Parathyroid adenoma (tissue), 2 donors: ENCODE measurements around the gene DDX54.
A peak's percentile ranks its signal among the peaks of the same experiment; 100 is the strongest.
"Not testable (repeated sequence)": the region's sequence is repeated elsewhere in the genome, so short reads cannot be mapped to it uniquely, and the experiment has no call there.

Source experiments
- H2AFZ ChIP-seq: fragments of 300-600 bp; sonication (generic); one replicate; pipeline ENCODE4 v1.7.0; 2017; ENCODE audit warnings: antibody characterized with exemption, mild to moderate bottlenecking
- H3K27ac ChIP-seq: fragments of 300-600 bp; sonication (generic); one replicate; pipeline ENCODE4 v1.7.0; 2017
- H3K27me3 ChIP-seq: fragments of 300-600 bp; sonication (generic); one replicate; pipeline ENCODE4 v1.7.0; 2017; ENCODE audit warnings: low read length; ENCODE audit not compliant: control insufficient read depth, insufficient read depth
- H3K36me3 ChIP-seq: fragments of 300-600 bp; sonication (generic); one replicate; pipeline ENCODE4 v1.7.0; 2017; ENCODE audit warnings: low read length; ENCODE audit not compliant: control insufficient read depth, insufficient read depth
- H3K4me1 ChIP-seq: fragments of 300-600 bp; sonication (generic); one replicate; pipeline ENCODE4 v1.7.0; 2017; ENCODE audit warnings: control low read depth
- H3K4me2 ChIP-seq: fragments of 300-600 bp; sonication (generic); one replicate; pipeline ENCODE4 v1.7.0; 2017; ENCODE audit warnings: low read length
- H3K4me3 ChIP-seq: fragments of 300-600 bp; sonication (generic); one replicate; pipeline ENCODE4 v1.7.0; 2017; ENCODE audit warnings: low read depth, low read length
- H3K79me2 ChIP-seq: fragments of 300-600 bp; sonication (generic); one replicate; pipeline ENCODE4 v1.7.0; 2017; ENCODE audit warnings: control low read depth
- H3K9ac ChIP-seq: fragments of 300-600 bp; sonication (generic); one replicate; pipeline ENCODE4 v1.7.0; 2017; ENCODE audit warnings: mild to moderate bottlenecking
- H3K9me3 ChIP-seq: fragments of 300-600 bp; sonication (generic); one replicate; pipeline ENCODE4 v1.7.0; 2017; ENCODE audit warnings: low read length; ENCODE audit not compliant: control insufficient read depth
- CTCF ChIP-seq: fragments of 300-600 bp; sonication (generic); IDR thresholded peaks from one replicate; pipeline ENCODE4 v1.7.0; 2017; ENCODE audit warnings: antibody characterized with exemption, mild to moderate bottlenecking
- donor health status: primary hyperparathyroidism.

Gene DDX54

DNA sequence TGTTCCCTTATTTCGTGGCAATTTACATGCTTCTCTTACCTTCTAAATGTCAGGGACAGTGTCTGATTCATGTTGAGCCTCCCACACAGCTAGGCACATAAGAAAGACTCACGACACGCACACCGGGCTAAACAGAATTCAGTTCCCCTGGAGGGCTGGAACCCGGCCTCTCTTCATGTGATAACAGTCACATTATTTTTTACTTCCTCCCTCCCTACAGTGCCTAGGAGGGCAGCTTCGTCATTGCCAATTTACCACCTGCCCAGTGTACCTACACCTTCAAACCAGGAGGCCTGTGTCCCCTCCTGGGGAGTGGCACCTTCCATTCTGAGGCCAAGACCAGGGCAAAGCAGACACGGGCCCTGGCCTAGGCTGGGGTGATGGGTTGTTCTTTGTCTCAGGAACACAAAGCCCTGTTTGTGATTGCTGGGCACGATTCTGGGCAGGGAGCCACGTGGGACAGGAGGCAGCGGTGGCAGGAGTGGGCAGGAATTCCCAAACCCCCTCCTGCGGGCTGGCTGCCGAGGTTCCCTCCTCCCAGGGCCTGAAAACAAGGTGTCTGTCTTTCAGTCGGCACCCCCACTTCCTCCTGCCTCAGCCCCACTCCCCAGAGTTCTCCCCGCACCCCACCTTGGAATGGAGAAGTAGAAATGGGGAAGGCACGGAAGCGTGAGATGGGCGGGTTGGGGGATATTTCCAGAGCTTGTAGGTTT is 42.9 kb downstream of the DDX54 start:
- Histone ChIP-seq H3K4me1 (peaks cover 59% of the 10 kb centered on the region), H2AFZ (peak overlapping the region; percentile 80), H3K27ac (peak overlapping the region; percentile 96), H3K9ac (no peak overlapping the region), H3K27me3 (no peaks in the 10 kb centered on the region), H3K4me2 (no peak overlapping the region), H3K36me3 (no peaks in the 10 kb centered on the region), H3K79me2 (no peaks in the 10 kb centered on the region), H3K4me3 (no peak overlapping the region), H3K9me3 (no peaks in the 10 kb centered on the region)
- no peak for TF ChIP-seq CTCF

DNA sequence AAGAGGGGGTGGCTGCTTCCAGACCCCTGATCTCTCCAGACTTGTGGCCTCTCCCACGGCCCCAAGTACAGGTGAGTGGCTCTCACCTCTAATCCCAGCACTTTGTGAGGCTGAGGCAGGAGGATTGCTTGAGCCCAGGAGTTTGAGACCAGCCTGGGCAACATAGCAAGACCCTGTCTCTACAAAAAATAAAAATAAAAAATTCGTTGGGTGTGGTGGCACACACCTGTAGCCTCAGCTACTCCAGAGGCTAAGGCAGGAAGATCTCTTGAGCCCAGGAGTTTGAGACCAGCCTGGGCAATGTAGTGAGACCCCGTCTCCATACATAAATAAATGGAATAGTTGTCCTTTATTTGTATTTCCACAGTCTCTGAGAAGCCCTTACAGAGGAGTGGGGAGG is 43.6 kb downstream of the DDX54 start:
- H3K36me3 ChIP-seq, H3K9ac ChIP-seq, H2AFZ ChIP-seq, H3K4me2 ChIP-seq, H3K27me3 ChIP-seq, H3K79me2 ChIP-seq, H3K4me3 ChIP-seq, H3K9me3 ChIP-seq: not testable (repeated sequence)
- peak overlapping the region; percentile 96 for H3K27ac ChIP-seq
- H3K4me1 ChIP-seq = peaks cover 65% of the 10 kb centered on the region

- no peak for TF ChIP-seq CTCF
- H2AFZ ChIP-seq = peak overlapping the region; percentile 58
- H3K4me3 ChIP-seq = no peak overlapping the region
- no peaks in the 10 kb centered on the region for H3K79me2 ChIP-seq
- no peaks in the 10 kb centered on the region for H3K27me3 ChIP-seq
- H3K4me1 ChIP-seq = peaks cover 70% of the 10 kb centered on the region
- H3K9me3 ChIP-seq = no peaks in the 10 kb centered on the region
- no peaks in the 10 kb centered on the region for H3K36me3 ChIP-seq
- no peak overlapping the region for H3K9ac ChIP-seq
- no peak overlapping the region for H3K4me2 ChIP-seq
- peak overlapping the region; percentile 96 for H3K27ac ChIP-seq
Observed at GRCh38 chr12:113140706-113141105, 44.6 kb downstream of the DDX54 start.

DNA sequence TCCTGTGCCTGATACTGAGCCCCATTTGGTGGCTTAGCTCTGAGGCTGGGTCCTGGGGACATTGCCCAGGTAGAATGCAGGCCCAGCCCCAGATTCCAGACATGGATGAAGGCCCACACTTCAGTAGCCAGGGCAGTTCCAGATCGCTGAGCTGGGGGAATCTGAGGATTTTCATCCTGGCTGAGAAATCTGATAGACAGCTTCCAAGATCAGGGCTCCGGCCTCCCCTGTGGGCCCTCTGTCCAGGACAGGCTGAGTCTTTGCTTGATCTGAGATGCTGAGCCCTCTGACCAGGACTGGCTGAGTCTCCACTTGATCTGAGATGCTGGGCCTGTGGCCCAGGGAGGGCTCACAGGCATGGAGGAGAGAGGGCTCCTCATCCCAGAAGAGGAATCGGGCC is 46.5 kb downstream of the DDX54 start:
- Histone ChIP-seq H3K27ac (peak overlapping the region; percentile 96), H3K4me2 (peak overlapping the region; percentile 47), H2AFZ (peak overlapping the region; percentile 27), H3K4me1 (peaks cover 70% of the 10 kb centered on the region), H3K4me3 (no peak overlapping the region), H3K9ac (no peak overlapping the region), H3K27me3 (no peaks in the 10 kb centered on the region), H3K9me3 (no peaks in the 10 kb centered on the region), H3K36me3 (no peaks in the 10 kb centered on the region), H3K79me2 (peaks cover 13% of the 10 kb centered on the region)
- TF ChIP-seq CTCF = no peak

DNA sequence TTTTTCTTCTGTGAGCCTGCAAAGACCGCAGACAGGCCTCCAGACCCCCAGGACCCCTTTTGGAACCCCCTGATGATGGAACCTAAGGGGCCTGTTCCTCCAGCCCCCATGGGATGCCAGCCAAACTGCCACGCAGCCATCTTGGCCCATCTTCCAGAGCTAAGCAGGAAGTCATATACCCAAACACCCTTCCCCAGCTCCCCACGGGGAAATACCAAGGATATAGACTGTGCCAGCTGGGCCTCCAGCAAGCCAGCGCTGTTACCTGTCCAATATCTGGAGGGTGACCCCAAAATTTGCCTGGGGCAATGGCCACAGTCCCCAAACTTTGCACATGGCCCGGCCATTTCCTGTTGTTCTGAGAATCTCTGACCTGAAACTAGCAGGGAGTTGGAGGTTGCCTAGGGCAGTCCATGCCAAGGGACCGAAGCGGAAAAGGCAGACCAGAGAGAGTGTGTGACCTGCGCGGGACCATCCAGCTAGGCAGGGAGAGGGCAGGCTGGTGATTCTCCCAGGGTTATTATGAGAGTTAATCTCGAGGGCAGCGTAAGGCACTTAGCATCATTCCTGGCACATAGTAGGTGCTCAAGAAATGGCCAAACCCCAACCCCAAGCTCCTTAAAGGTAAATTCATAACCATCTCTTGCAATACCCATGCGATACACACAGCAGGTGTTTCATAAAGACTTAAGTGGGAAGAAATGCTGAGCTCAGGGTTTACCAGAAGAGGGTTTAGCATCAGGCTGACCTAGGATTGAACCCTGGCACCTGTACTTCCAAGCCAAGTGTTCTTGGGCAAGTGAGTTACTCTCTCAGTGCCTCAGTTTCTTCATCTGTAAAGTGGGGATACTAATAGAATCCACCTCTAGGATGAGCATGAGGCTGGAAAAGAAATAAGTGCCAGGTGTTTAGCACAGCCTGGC is 47.2 kb downstream of the DDX54 start:
- Histone ChIP-seq H2AFZ (peak overlapping the region; percentile 68), H3K9ac (no peak overlapping the region), H3K4me3 (no peak overlapping the region), H3K9me3 (no peaks in the 10 kb centered on the region), H3K4me2 (peak overlapping the region; percentile 47), H3K4me1 (peaks cover 73% of the 10 kb centered on the region), H3K27me3 (no peaks in the 10 kb centered on the region), H3K27ac (peak overlapping the region; percentile 96), H3K36me3 (no peaks in the 10 kb centered on the region), H3K79me2 (peaks cover 20% of the 10 kb centered on the region)
- no peak for TF ChIP-seq CTCF
